ENCODE data around the gene TFDP2.
"Not testable (repeated sequence)": the region's sequence is repeated elsewhere in the genome, so short reads cannot be mapped to it uniquely, and the experiment has no call there.

TFDP2 gene

GRCh38 chr3:142149673-142149992, 289 bp upstream of the TFDP2 start:
- no peak for DNase-seq (ENCODE audit: low read depth)
- no peak for TF ChIP-seq CTCF (conservative IDR thresholded peaks at IDR 0.05; ENCODE audit: control insufficient read depth, insufficient read depth, low read depth, low read length)
- H3K4me3 ChIP-seq (ENCODE audit: control insufficient read depth, low read depth, low read length) = peak overlapping the region; percentile 65

GRCh38 chr3:142148044-142148791, 1.1 kb downstream of the TFDP2 start:
- TF ChIP-seq CTCF (conservative IDR thresholded peaks at IDR 0.05; ENCODE audit: control insufficient read depth, insufficient read depth, low read depth, low read length) = no peak
- peak overlapping the region; percentile 65 for H3K4me3 ChIP-seq (ENCODE audit: control insufficient read depth, low read depth, low read length)
- DNase-seq (ENCODE audit: low read depth) = no peak

DNA sequence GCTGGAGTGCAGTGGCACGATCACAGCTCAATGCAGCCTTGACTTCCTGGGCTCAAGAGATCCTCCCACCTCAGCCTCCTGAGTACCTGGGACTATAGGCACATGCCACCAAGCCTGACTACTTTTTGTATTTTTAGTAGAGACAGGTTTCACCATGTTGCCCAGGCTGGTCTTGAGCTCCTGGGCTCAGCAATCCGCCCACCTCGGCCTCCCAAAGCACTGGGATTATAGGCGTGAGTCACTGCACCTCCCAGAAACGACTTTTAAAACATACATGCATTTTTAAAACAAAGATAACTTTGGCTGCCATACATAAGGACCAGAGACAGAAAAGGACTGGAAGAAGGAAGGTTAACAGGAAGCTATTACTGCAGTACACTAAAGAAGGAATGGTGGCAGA, 4.8 kb downstream of the TFDP2 start:
- H3K4me3 ChIP-seq (ENCODE audit: control insufficient read depth, low read depth, low read length); DNase-seq (ENCODE audit: low read depth): not testable (repeated sequence)

- not testable (repeated sequence) for H3K4me3 ChIP-seq (ENCODE audit: control insufficient read depth, low read depth, low read length); DNase-seq (ENCODE audit: low read depth)
Measured at GRCh38 chr3:142140608-142141285, 8.6 kb downstream of the TFDP2 start.

DNA sequence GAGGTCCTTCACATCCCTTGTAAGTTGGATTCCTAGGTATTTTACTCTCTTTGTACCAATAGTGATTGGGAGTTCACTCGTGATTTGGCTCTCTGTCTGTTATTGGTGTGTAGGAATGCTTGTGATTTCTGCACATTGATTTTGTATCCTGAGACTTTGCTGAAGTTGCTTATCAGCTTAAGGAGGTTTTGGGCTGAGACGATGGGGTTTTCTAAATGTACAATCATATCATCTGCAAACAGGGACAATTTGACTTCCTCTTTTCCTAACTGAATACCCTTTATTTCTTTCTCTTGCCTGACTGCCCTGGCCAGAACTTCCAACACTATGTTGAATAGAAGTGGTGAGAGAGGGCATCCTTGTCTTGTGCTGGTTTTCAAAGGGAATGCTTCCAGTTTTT, 12.3 kb downstream of the TFDP2 start:
- H3K4me3 ChIP-seq (ENCODE audit: control insufficient read depth, low read depth, low read length); DNase-seq (ENCODE audit: low read depth): not testable (repeated sequence)

- no peak for TF ChIP-seq CTCF (conservative IDR thresholded peaks at IDR 0.05; ENCODE audit: control insufficient read depth, insufficient read depth, low read depth, low read length)
- no peak overlapping the region for H3K4me3 ChIP-seq (ENCODE audit: control insufficient read depth, low read depth, low read length)
- no peak for DNase-seq (ENCODE audit: low read depth)
Measured at GRCh38 chr3:142134799-142135325, 14.5 kb downstream of the TFDP2 start.

DNA sequence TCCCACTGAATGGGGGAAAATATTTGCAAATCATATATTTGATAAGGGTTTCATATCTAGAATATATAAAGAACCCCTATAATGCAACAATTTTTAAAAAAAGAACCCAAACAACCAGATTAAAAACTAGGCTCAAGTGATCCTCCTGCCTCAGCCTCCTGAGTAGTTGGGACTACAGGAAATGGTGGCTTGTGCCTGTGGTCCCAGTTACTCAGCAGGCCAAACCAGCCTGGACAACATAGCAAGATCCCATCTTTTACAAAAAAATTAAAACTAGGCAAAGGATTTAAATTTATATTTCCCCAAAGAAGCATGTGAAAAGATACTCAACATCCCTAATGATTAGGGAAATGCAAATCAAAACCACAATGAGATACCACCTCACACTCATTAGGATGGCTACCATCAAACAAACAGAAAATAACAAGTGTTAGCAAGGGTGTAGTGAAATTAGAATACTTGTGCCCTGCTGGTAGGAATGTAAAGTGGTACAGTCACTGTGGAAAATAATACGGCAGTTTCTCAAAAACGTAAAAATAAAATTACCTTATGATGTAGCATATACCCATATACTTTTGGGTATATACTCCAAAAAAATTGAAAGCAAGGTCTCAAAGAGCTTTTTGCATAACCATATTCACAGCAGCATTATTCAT, 19.7 kb downstream of the TFDP2 start:
- no peak for DNase-seq (ENCODE audit: low read depth)
- no peak overlapping the region for H3K4me3 ChIP-seq (ENCODE audit: control insufficient read depth, low read depth, low read length)
- peak; percentile 33 for TF ChIP-seq CTCF (conservative IDR thresholded peaks at IDR 0.05; ENCODE audit: control insufficient read depth, insufficient read depth, low read depth, low read length)

GRCh38 chr3:142127941-142128658, 21.2 kb downstream of the TFDP2 start:
- DNase-seq (ENCODE audit: low read depth) = no peak
- H3K4me3 ChIP-seq (ENCODE audit: control insufficient read depth, low read depth, low read length) = no peak overlapping the region

More at GRCh38 chr3:142127941-142128658, 21.2 kb downstream of the TFDP2 start:
- TF ChIP-seq CTCF (conservative IDR thresholded peaks at IDR 0.05; ENCODE audit: control insufficient read depth, insufficient read depth, low read depth, low read length) = no peak
